Activated T-cell treated with anti-CD3 and anti-CD28 coated beads for 4 hours (primary cell): Measurements from ENCODE around the gene ADAMTS1.

ENCODE experiments used
- DNase-seq: peaks from one replicate; pipeline ENCODE4 v3.0.0-alpha.2; 2020

The ADAMTS1 gene

GRCh38 chr21:26844258-26845065 lies 747 bp downstream of the ADAMTS1 start:
- no peak for DNase-seq

GRCh38 chr21:26843933-26844257 lies 1.3 kb downstream of the ADAMTS1 start:
- DNase-seq = no peak

DNA sequence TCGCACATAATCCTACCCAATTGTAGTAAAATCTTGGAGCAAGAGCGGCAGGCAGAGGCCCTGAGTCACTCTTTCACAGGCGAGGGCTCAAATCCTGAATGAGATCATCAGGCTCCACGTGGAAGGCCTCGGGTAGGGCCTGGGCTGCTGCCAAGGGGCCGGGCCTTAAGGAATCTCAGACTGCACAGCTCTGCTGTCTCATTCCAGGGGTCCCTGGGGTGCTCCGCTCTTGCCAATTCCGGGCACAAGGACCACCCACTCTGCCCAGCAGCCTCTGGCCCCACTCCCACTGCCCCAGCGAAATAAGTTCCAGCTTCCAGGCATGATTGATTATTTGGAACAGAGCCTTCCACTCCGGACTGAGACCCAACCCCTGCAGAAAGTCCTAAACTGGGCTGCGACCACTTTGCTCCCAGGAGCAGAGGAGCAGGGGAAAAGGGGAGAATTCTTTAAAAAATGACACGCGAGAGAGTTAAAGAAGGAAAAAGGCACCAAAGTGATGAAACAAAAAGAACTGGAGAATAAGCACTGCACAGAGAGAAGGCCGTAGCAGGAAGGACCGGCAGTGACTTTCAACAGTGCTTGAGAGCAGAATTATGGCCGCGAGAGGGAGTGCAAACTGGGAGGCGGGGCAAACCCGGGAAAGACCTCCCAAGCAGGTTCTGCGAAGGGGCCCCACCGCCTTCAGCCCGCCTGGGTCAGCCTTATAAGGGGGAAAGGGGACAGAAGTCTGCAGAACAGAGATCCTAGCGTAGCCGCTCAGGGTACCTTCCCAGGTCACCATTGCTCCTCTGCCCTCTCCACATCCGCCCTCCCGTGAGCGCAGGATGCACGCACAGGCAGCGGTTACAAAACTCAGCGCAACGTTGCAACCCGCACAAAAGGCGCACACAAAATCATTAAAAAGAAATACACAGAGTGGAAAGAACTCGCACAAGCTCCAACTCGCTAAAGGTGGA lies 2.0 kb downstream of the ADAMTS1 start:
- no peak for DNase-seq

GRCh38 chr21:26842300-26842699 lies 2.9 kb downstream of the ADAMTS1 start:
- no peak for DNase-seq

DNA sequence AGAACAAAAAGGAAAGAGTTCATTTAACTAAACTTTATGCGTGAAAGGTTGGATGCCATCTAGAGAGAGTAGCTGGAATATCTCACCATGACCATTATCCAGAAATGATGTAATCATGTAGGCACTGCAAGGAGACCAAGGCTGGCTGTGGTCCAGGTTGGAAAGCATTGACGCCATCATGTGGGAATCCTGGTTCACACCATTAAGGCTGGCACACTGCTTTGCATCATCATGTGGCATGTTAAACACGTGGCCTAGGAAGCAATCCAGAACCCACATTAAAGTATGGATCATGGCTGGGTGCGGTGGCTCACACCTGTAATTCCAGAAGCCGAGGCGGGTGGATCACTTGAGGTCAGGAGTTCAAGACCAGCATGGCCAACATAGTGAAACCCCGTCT lies 4.3 kb downstream of the ADAMTS1 start:
- DNase-seq = no peak

GRCh38 chr21:26840201-26840600 lies 5.0 kb downstream of the ADAMTS1 start:
- DNase-seq = no peak

GRCh38 chr21:26837539-26837938 lies 7.7 kb downstream of the ADAMTS1 start:
- DNase-seq = no peak

DNA sequence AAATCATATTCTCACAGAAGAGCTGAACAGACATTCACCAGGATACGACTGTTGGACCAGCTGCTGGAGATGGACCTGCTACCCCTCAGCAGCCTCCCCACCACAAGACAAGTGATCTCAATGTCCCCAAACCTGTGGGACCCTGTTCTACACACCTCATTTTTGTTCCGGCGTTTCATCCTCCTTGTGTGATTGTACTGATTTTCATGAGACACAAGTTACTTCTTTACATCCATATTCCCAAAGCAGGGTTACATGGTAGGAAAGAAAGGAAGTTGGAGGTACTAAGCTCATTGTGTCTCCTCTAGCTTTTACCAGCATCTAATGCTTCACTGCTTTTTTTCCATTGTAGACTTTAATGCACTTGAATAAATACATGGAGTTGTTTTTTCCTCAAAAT lies 8.7 kb downstream of the ADAMTS1 start:
- no peak for DNase-seq

DNA sequence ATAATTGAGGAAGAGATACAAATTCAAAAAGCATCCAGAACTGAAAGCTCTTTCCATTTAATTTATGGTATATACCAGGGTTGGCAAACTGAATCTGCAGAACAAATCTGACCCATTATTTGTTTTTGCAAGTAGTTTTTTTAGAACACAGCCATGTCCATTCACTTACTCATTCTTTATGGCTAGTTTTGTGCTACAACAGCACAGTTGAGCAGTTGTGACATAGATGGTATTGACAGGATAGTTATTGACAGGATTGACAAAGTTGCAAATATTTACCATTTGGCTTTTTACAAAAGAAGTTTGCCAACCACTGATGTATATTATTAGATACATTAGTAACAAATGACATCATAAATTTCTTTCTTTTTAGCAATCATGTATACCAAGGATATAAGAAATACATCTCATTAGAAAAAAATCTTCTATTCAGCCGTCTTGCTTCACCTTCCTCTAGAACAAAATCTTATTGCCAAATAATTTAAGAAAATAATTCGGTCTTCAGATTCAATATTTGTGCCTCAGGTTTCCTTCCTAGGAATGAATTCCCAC lies 9.4 kb downstream of the ADAMTS1 start:
- no peak for DNase-seq

- no peak for DNase-seq
Observed at GRCh38 chr21:26835027-26835713, 10.0 kb downstream of the ADAMTS1 start.

DNA sequence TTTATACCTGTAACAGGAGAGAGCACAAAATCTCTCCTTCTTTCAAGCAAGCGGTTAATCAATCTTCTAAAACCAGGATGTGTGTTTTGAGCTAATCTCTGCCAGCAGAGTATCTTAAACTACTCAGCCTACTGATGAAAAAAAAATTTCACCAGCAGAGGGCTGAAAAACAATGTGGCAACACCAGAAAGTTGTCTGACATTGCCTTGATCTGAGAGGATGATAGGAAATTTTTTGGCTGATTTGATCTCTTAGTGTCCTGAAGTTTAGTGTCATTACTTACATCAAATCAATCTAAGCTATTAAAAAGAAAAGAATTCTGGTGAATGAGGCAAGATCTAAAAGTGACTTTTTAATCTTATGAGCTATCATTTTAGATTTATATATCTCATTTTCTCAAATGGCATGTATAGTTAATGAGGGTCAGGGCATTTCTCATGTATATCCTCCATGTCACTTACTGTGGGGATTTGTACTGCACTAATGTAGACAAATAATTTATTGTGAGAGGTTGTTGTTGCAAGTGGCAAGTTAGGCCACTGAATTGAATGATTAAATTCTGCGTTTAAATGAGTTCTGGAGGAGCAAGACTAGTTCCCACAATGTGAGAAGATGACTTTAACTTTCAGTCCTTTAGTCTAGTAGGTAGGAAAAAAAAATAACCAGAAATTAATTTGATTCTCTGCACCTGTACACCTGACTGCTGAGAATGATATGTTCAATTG lies 10.9 kb downstream of the ADAMTS1 start:
- no peak for DNase-seq

GRCh38 chr21:26833460-26833939 lies 11.7 kb downstream of the ADAMTS1 start:
- no peak for DNase-seq

GRCh38 chr21:26833011-26833410 lies 12.2 kb downstream of the ADAMTS1 start:
- DNase-seq = no peak

- DNase-seq = no peak
Observed at GRCh38 chr21:26832546-26832945, 12.7 kb downstream of the ADAMTS1 start.

GRCh38 chr21:26826801-26827200 lies 18.4 kb downstream of the ADAMTS1 start:
- no peak for DNase-seq

DNA sequence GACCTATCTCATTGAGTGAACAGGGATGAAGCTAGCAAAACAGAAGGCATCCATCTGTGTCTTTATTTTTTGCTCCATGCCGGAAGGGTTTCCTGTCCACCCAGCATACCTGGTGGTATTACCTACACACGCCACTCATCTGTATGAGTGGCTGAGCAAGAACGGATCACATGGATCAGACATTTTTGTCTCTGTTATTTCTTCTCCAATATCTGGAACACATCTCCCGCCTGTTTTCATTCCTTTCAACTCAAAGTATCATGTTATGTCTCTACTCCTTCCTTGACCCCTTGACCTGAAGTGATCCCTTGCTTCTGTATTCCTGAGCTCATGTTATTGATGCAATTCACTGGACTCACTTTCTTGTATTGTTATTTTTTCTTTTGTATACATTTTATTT lies 24.7 kb downstream of the ADAMTS1 start:
- DNase-seq = no peak

- no peak for DNase-seq
Observed at GRCh38 chr21:26819740-26820324, 25.4 kb downstream of the ADAMTS1 start.

DNA sequence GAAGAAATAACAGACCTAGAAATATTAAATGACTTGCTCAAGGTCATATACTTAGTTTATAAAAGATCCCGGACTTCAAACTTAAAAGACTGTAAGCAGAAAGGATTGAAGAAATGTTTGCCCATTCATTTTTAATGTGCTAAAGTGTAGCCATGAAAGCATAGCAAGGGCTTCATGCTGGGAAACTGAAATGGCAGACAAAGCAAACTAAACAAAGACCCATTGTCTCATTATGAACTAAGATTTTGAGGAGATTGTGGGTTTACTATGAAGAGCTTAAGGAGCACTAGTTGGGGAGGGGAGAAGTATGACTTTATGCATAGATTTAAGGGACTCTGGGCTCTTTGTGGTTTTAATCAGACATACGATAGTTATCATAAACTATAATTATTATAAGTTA lies 26.3 kb downstream of the ADAMTS1 start:
- no peak for DNase-seq

- no peak for DNase-seq
Observed at GRCh38 chr21:26815197-26815596, 30.0 kb downstream of the ADAMTS1 start.

DNA sequence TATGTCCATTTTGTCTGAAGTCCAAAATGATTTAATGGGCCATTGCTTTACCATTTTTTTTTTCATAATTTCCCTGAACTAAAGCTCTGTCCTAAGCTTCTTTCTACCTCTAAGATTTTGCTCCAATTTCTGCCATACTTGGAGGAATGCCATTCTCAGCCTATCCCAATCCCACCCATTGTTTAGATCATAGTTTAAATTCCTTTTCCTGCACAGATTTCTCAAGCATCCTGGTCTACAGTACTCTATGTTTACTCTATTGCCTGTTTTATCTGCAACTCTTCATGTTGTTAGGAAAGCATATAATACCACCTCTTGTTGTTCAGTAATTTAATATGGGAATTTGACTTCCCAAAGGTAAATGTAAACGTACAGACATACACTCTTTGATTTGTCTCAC lies 30.8 kb downstream of the ADAMTS1 start:
- DNase-seq = no peak

- no peak for DNase-seq
Observed at GRCh38 chr21:26813426-26813998, 31.7 kb downstream of the ADAMTS1 start.

GRCh38 chr21:26812173-26812572 lies 33.0 kb downstream of the ADAMTS1 start:
- no peak for DNase-seq
